Measurements from ENCODE around the gene SLC25A17. TPM values are rescaled to one million over a fixed set of nuclear protein-coding genes. Genes with fewer than 3 reads are reported as not detected.
"Not testable (repeated sequence)": the region's sequence is repeated elsewhere in the genome, so short reads cannot be mapped to it uniquely, and the experiment has no call there.

Gene SLC25A17
- total RNA-seq, 2 experiments from 2014 or later = 23.0 to 24.6 TPM

DNA sequence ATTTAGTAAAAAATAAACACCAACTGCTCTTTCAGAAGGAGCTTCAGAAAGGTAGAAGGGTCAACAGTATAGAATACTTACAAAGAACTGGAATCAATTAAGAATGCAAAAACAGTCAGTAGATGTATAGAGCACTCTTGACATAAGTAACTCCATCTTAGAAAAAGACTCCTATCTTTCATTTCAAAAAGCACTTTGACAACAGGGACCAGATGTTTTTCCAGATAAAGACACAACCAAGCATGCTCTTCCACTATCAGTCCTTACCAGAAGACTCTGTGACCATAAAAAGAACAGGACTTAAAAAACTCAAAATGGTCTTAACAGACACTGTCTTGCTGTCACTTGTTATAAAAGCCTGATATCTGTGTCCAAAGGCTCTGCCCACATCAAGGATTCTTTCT is 5.2 kb downstream of the SLC25A17 start:
- CTCF ChIA-PET = no interaction called here
- Mint-ChIP-seq H3K9me3 (no peaks in the 10 kb centered on the region), H3K4me1 (ENCODE audit: low read depth) (peaks cover 33% of the 10 kb centered on the region), H3K36me3 (ENCODE audit: low read depth) (peaks cover 15% of the 10 kb centered on the region), H3K27me3 (ENCODE audit: low read depth) (no peaks in the 10 kb centered on the region), H3K4me3 (no peak overlapping the region), H3K27ac (no peak overlapping the region)
- intact Hi-C loops (cut with micrococcal nuclease) = no loop called here
- no peak for DNase-seq

DNA sequence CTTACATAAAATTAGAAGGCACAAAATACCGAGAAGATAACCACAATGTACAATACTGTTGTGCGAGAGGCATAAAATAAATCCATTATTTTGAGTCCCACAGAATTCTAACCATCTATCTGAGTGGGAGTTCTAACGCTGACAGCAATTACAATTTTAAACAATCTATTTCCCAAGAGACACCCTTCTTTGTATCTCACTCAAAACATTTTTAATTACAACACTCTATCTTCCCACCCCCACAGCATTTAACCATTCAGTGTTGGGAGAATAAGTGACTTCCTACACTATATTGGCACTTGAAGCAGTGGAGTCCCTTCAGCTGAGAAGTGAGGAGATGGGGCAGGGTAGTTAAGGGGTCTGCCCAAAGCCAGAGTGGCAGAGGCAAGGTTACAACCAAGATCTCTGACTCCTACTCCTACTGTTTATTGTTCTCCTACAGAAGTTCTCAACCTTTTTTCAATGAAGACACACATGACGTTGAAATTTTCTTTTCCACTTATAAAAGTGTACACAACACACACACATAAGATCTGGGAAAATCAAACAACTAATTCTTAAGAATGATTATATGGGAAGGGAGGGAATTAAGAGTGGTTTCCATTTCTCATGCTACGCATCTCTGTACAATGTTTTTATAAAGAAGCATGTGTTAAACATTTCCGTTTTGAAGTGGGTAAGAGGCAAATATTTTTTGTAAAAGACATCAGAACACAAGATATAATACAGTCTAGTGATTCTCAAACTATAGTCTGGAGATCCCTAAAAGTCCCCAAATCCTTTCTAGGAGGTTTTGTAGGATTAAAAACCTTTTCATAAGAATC is 10.9 kb downstream of the SLC25A17 start:
- Mint-ChIP-seq H3K27ac (no peak overlapping the region), H3K4me3 (no peak overlapping the region), H3K4me1 (ENCODE audit: low read depth) (peaks cover 14% of the 10 kb centered on the region), H3K27me3 (ENCODE audit: low read depth) (no peaks in the 10 kb centered on the region), H3K36me3 (ENCODE audit: low read depth) (peaks cover 2% of the 10 kb centered on the region), H3K9me3 (no peaks in the 10 kb centered on the region)
- CTCF ChIA-PET = no interaction called here
- DNase-seq = no peak
- intact Hi-C loops (cut with micrococcal nuclease) = no loop called here

DNA sequence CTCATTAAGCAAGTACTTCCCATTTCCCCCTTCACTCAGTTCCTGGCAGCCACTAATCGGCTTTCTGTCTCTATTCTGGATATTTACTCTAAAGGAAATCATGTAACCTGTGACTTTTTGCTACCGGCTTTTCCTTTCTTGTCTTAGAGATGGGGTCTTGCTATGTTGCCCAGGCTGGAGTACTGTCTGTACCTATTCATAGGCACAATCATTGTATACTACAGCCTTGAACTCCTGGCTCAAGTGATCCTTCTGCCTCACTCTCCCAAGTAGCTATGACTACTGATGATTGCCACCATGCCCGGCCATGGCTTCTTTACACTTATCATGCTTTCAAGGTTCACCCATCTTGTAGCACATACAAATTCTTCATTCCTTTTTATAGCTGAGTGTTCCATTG is 12.4 kb downstream of the SLC25A17 start:
- no peaks in the 10 kb centered on the region for H3K9me3 Mint-ChIP-seq
- CTCF ChIA-PET = interaction anchor here (0.9 kb wide), 1 partner anchor 34 kb away, joined by 3 read pairs; no protein-coding TSS in a partner anchor
- peaks cover 9% of the 10 kb centered on the region for H3K4me1 Mint-ChIP-seq (ENCODE audit: low read depth)
- no peak overlapping the region for H3K27ac Mint-ChIP-seq
- no peak overlapping the region for H3K4me3 Mint-ChIP-seq
- intact Hi-C loops (cut with micrococcal nuclease) = no loop called here
- no peak for DNase-seq
- peaks cover 4% of the 10 kb centered on the region for H3K36me3 Mint-ChIP-seq (ENCODE audit: low read depth)
- H3K27me3 Mint-ChIP-seq (ENCODE audit: low read depth) = no peaks in the 10 kb centered on the region

DNA sequence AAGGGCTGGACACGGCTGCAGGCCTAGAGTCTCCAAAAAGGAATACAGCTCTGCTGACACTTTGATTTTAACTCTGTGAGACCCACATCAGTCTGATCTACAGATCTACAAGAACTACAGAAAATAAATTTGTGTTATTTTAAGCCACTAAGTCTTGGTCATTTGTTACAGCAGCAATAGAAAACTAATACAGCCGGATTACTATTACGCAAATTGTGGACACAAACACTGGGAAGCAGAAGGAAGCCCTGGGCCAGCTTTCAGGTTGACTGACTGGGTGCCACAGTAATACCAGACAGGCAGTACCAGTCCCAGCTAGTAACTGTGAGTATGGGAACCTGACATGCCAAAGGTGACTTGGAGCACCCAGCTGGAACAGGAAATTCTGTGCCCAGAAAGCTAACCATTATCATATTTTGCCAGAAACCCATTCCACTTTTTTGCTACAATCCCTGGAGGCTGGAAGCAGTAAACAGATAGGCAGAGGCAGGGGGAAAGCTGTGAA is 13.4 kb downstream of the SLC25A17 start:
- peaks cover 4% of the 10 kb centered on the region for H3K36me3 Mint-ChIP-seq (ENCODE audit: low read depth)
- no peaks in the 10 kb centered on the region for H3K9me3 Mint-ChIP-seq
- CTCF ChIA-PET = no interaction called here
- no peaks in the 10 kb centered on the region for H3K27me3 Mint-ChIP-seq (ENCODE audit: low read depth)
- no peak for DNase-seq
- no peak overlapping the region for H3K27ac Mint-ChIP-seq
- peaks cover 9% of the 10 kb centered on the region for H3K4me1 Mint-ChIP-seq (ENCODE audit: low read depth)
- no peak overlapping the region for H3K4me3 Mint-ChIP-seq
- intact Hi-C loops (cut with micrococcal nuclease) = no loop called here

DNA sequence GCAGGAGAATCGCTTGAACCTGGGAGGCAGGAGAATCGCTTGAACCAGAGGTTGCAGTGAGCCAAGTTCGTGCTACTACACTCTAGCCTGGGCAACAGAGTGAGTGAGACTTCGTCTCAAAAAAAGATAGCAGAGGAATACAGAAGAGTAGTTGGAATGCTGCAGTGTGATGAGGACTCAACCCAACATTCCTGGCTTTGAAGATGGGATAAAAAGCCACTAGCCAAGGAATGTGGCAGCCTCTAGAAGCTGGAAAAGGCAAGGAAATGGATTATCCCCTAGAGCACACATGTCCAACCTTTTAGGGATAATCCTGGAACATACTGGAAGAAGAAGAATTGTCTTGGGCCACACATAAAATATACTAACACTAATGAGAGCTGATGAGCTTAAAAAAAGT is 13.9 kb downstream of the SLC25A17 start:
- CTCF ChIA-PET = no interaction called here
- H3K9me3 Mint-ChIP-seq = no peaks in the 10 kb centered on the region
- intact Hi-C loops (cut with micrococcal nuclease) = no loop called here
- H3K4me3 Mint-ChIP-seq = no peak overlapping the region
- H3K27ac Mint-ChIP-seq = no peak overlapping the region
- H3K36me3 Mint-ChIP-seq (ENCODE audit: low read depth) = peaks cover 4% of the 10 kb centered on the region
- DNase-seq = no peak
- no peaks in the 10 kb centered on the region for H3K27me3 Mint-ChIP-seq (ENCODE audit: low read depth)
- peaks cover 9% of the 10 kb centered on the region for H3K4me1 Mint-ChIP-seq (ENCODE audit: low read depth)

DNA sequence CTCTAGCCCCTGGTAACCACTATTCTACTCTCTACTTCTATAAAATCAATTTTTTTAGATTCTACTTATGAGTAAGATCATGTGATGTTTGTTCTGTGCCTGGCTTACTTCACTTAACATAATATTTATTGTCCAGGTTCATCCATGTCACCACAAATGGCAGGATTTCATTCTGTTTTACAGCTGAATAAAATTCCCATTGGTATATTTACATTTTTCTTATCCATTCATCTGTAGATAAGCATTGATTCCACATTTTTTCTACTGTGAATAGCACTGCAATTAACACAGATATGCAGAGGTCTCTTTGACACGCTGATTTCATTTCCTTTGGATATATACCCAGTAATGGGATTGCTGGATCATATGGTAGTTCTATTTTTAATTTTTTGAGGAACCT is 15.8 kb downstream of the SLC25A17 start:
- peaks cover 5% of the 10 kb centered on the region for H3K4me1 Mint-ChIP-seq (ENCODE audit: low read depth)
- CTCF ChIA-PET = interaction anchor here (1.1 kb wide), 1 partner anchor 366 kb away, joined by 3 read pairs; no protein-coding TSS in a partner anchor
- DNase-seq = no peak
- H3K9me3 Mint-ChIP-seq = no peaks in the 10 kb centered on the region
- H3K4me3 Mint-ChIP-seq = no peak overlapping the region
- H3K27me3 Mint-ChIP-seq (ENCODE audit: low read depth) = no peaks in the 10 kb centered on the region
- intact Hi-C loops (cut with micrococcal nuclease) = no loop called here
- peaks cover 5% of the 10 kb centered on the region for H3K36me3 Mint-ChIP-seq (ENCODE audit: low read depth)
- no peak overlapping the region for H3K27ac Mint-ChIP-seq

DNA sequence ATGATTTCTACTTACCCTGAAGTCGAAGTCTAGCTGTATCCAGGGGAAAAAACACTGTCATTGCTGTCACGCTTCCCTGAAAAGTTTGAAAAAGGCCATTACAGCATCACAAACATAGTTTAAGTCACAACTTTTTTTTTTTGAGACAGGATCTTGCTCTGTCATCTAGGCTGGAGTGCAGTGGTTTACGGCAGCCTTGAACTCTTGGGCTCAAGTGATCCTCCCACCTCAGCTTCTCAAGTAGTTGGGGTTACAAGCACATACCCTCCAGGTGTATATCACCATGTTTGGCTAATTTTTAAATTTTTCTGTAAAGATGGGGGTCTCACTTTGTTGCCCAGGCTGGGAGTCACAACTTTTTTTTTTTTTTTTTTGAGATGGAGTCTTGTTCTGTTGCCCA is 20.1 kb downstream of the SLC25A17 start:
- peaks cover 2% of the 10 kb centered on the region for H3K4me1 Mint-ChIP-seq (ENCODE audit: low read depth)
- no peaks in the 10 kb centered on the region for H3K27me3 Mint-ChIP-seq (ENCODE audit: low read depth)
- H3K27ac Mint-ChIP-seq = no peak overlapping the region
- no peak overlapping the region for H3K4me3 Mint-ChIP-seq
- peaks cover 8% of the 10 kb centered on the region for H3K36me3 Mint-ChIP-seq (ENCODE audit: low read depth)
- intact Hi-C loops (cut with micrococcal nuclease) = no loop called here
- H3K9me3 Mint-ChIP-seq = no peaks in the 10 kb centered on the region
- DNase-seq = no peak
- CTCF ChIA-PET = interaction anchor here (0.6 kb wide), 1 partner anchor 101 kb away, joined by 3 read pairs; no protein-coding TSS in a partner anchor

DNA sequence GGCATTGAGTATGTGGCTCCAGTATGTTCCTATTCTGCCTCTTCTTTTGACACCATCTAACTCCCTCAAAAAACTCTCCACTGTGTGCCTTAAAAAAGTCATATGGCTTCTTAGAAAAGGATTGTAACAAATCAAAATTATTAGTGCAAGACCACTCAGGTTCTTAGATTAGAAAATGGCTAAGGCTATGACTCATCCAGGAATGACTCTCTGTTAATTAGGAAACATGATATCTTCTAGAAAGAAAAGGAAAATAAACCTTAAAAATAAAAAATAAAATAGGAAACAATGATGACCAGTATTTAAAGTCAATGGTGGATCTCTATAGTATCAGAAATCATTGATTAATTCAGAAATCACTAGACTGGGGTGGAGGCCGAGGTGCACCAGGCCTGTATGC is 21.7 kb downstream of the SLC25A17 start:
- intact Hi-C loops (cut with micrococcal nuclease) = no loop called here
- H3K9me3 Mint-ChIP-seq = no peaks in the 10 kb centered on the region
- CTCF ChIA-PET = no interaction called here

DNA sequence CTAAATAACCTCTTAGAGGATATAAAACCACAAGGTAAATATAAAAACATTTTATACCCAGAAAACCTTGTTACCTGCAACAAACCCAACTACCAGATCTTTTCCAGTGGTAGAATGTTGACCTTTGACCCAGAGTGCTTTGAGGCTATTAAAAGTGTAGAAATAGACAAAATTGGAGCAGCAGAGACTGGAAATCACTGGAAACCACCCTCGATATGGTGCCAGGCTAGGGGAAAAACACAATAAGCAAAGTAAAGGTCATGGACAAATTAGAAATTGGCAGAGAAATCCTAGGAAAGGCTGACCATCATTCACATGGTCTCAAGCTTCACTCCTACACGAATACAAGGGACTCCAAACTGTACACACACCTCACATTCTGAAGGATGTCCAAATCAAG is 26.7 kb downstream of the SLC25A17 start:
- no peak overlapping the region for H3K4me3 Mint-ChIP-seq
- H3K27ac Mint-ChIP-seq = no peak overlapping the region
- peaks cover 9% of the 10 kb centered on the region for H3K4me1 Mint-ChIP-seq (ENCODE audit: low read depth)
- H3K36me3 Mint-ChIP-seq (ENCODE audit: low read depth) = peaks cover 29% of the 10 kb centered on the region
- no peaks in the 10 kb centered on the region for H3K9me3 Mint-ChIP-seq
- intact Hi-C loops (cut with micrococcal nuclease) = no loop called here
- H3K27me3 Mint-ChIP-seq (ENCODE audit: low read depth) = no peaks in the 10 kb centered on the region
- CTCF ChIA-PET = no interaction called here
- no peak for DNase-seq

More for the DNA sequence above, 21.7 kb downstream of the SLC25A17 start:
- H3K4me1 Mint-ChIP-seq (ENCODE audit: low read depth) = peaks cover 3% of the 10 kb centered on the region
- no peak overlapping the region for H3K4me3 Mint-ChIP-seq
- DNase-seq = no peak
- no peaks in the 10 kb centered on the region for H3K27me3 Mint-ChIP-seq (ENCODE audit: low read depth)
- H3K36me3 Mint-ChIP-seq (ENCODE audit: low read depth) = peaks cover 15% of the 10 kb centered on the region
- no peak overlapping the region for H3K27ac Mint-ChIP-seq

DNA sequence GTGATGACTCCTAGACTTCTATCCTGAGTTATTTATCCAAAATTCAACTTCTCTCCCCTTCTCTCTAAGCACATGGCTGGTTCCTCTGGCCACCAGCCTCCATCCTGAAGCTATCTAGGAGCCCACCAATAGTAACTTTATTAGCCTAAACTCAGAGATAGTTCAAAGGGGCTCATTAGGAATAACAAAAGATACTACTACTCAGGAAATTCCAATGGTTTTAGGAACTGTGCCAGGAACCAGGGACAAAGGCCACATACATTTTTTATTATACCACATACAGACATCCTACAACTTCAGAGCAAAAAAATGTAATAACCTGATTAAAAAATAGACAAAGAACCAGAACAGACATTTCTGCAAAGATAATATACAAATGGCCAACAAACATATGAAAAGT is 27.9 kb downstream of the SLC25A17 start:
- H3K27me3 Mint-ChIP-seq (ENCODE audit: low read depth) = no peaks in the 10 kb centered on the region
- no peak for DNase-seq
- no peaks in the 10 kb centered on the region for H3K9me3 Mint-ChIP-seq
- CTCF ChIA-PET = no interaction called here
- peaks cover 9% of the 10 kb centered on the region for H3K4me1 Mint-ChIP-seq (ENCODE audit: low read depth)
- intact Hi-C loops (cut with micrococcal nuclease) = no loop called here
- H3K27ac Mint-ChIP-seq = no peak overlapping the region
- H3K4me3 Mint-ChIP-seq = no peak overlapping the region
- H3K36me3 Mint-ChIP-seq (ENCODE audit: low read depth) = peaks cover 28% of the 10 kb centered on the region

DNA sequence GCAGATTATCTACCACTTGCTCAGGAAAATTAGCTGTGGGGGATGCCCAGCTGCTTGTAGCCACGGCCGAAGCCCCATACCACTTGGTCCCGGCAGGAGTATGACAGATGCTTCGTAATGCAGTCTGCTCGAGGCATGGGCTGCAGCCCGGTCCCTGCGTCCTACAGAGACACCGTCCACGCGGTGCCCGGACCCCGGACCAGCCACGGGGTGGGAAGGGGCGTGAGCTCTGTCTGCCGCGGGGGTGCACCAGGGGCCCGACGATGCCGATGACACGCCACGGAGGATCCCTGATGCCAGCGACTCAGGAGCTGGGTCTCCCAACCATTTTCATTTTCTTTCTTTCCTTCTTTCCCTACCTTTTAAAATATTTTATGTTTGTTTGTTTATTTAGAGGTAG is 30.0 kb downstream of the SLC25A17 start:
- DNase-seq = no peak
- Mint-ChIP-seq H3K4me1 (ENCODE audit: low read depth) (peaks cover 9% of the 10 kb centered on the region), H3K9me3 (no peaks in the 10 kb centered on the region), H3K4me3 (no peak overlapping the region), H3K27me3 (ENCODE audit: low read depth) (no peaks in the 10 kb centered on the region), H3K36me3 (ENCODE audit: low read depth) (peaks cover 28% of the 10 kb centered on the region), H3K27ac (no peak overlapping the region)
- CTCF ChIA-PET = no interaction called here
- intact Hi-C loops (cut with micrococcal nuclease) = no loop called here

DNA sequence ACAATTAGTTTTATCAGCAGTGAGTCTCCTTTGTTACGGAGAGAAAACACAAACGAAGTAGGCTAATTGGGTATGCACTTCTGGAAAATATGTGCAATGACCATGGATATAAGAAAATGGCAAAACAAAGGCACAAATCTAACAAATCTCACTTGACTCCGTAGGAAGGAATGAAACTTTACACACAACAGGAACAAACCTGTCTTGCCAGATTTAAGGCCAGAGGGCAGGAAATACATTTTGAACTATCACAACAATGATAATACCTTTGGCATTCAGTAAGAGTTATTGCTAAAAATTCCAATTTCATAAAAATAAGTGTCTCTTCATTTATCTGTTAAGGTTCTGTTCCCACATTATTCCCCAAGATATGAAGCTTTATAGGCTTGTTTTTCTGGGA is 36.6 kb downstream of the SLC25A17 start:
- intact Hi-C loops (cut with micrococcal nuclease) = no loop called here
- Mint-ChIP-seq H3K9me3 (no peaks in the 10 kb centered on the region), H3K36me3 (ENCODE audit: low read depth) (peaks cover 15% of the 10 kb centered on the region), H3K27me3 (ENCODE audit: low read depth) (no peaks in the 10 kb centered on the region), H3K4me3 (no peak overlapping the region), H3K27ac (no peak overlapping the region), H3K4me1 (ENCODE audit: low read depth) (no peaks in the 10 kb centered on the region)
- CTCF ChIA-PET = no interaction called here
- DNase-seq = no peak

DNA sequence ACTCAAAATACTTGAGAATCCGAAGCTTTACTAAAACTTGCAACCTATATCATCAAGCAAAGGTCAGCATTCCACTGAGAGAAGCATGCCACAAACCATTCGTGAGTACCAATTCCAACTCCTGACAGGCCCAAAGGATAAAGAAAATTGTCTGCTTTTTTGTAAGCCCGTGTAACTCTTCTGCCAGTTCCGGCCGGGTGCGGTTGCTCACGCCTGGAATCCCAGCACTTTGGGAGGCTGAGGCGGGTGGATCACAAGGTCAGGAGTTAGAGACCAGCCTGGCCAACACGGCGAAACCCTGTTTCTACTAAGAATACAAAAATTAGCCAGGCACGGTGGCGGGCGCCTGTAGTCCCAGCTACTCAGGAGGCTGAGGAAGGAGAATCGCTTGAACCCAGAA is 37.4 kb downstream of the SLC25A17 start:
- intact Hi-C loops (cut with micrococcal nuclease); H3K27ac Mint-ChIP-seq; CTCF ChIA-PET; H3K9me3 Mint-ChIP-seq; H3K4me3 Mint-ChIP-seq; H3K27me3 Mint-ChIP-seq (ENCODE audit: low read depth); DNase-seq; H3K4me1 Mint-ChIP-seq (ENCODE audit: low read depth): not testable (repeated sequence)
- H3K36me3 Mint-ChIP-seq (ENCODE audit: low read depth) = peaks cover 17% of the 10 kb centered on the region

Data from activated naive CD4-positive, alpha-beta T cell treated with anti-CD3 and anti-CD28 coated beads for 36 hours (primary cell).